Stimulated activated CD8-positive, alpha-beta memory T cell treated with anti-CD3 and anti-CD28 coated beads, Interleukin-4, amount 100 ng/mL, for 4 hours (primary cell): ENCODE results near the gene HGFAC.
"Not testable (repeated sequence)": the region's sequence is repeated elsewhere in the genome, so short reads cannot be mapped to it uniquely, and the experiment has no call there.

Experiments used
- DNase-seq, 2 donors: peaks; one replicate each; pipeline ENCODE4 v3.0.0-alpha.2; 2020; ENCODE audit warnings: low read depth in 2 of 2, low spot score in 1 of 2

HGFAC gene

DNA sequence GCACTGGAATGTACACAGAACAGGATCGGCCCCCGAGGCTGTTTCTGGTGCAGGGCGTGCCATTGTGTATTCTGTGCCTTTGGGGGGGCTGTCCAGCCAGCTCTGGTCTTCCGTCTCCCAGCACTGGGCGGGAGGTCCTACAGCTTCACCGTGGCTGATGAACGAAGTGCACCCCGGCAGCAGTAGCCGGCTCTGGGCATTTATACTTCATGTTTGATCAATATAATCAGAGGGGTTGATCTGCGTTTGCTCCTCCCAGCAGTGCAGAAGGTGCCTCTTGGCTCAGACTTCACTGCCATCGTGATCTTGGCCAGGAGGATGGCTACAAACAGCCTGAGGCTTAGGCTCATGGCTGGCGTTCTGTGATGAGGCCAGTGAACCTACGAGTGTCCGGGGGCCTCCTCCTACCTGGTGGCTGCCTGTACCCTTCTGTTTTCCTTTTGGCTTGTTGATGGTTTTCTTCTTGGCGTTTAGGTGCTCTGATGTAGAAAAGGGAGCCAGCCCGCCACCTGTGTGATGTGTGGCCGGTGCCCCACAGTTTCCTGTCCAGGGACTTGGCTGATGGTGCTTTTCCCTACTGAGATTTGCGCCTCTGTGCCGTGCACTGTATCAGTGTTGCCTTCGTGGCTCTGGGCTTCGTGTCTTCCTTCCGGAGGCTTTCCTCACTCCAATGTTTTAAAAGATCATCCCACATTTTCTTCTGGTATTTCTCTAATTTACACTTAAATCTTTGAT is 31.2 kb upstream of the HGFAC start:
- DNase-seq, result no peak

DNA sequence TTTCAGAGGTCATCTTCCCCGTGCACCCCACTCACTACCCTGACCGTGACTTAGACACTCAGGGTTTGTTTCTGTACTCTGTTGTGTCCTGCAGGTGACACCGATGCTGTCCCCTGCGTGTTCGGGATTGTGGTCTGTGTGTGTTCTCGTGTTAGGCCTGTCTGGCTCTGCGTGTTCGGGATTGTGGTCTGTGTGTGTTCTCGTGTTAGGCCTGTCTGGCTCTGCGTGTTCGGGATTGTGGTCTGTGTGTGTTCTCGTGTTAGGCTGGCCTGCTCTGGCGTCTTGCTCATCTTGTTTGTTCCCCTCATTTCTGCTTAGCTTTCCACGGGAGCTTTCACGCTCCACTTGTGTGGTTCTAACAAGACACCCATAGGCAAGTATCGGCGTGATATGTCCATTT is 30.6 kb upstream of the HGFAC start:
- not testable (repeated sequence) for DNase-seq

DNA sequence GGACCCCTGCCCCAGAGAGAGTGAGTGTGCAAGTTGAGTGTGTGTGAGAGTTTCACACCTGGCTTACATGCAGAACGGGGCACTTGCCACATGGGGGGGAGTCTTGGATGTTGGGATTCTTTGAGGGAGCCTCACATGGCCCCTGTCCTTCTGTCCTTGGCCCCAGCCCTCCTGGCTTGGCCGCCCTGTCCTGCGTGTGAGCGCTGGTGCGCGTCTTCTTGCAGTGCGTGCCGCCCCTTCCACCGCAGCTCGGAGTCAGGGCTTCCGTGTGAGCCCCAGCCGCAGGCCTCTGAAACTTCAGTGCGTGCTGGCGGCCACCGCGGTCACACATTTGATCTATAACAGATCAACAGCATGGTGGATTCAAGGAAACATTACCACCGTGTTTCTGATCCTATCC is 30.1 kb upstream of the HGFAC start:
- no peak for DNase-seq

DNA sequence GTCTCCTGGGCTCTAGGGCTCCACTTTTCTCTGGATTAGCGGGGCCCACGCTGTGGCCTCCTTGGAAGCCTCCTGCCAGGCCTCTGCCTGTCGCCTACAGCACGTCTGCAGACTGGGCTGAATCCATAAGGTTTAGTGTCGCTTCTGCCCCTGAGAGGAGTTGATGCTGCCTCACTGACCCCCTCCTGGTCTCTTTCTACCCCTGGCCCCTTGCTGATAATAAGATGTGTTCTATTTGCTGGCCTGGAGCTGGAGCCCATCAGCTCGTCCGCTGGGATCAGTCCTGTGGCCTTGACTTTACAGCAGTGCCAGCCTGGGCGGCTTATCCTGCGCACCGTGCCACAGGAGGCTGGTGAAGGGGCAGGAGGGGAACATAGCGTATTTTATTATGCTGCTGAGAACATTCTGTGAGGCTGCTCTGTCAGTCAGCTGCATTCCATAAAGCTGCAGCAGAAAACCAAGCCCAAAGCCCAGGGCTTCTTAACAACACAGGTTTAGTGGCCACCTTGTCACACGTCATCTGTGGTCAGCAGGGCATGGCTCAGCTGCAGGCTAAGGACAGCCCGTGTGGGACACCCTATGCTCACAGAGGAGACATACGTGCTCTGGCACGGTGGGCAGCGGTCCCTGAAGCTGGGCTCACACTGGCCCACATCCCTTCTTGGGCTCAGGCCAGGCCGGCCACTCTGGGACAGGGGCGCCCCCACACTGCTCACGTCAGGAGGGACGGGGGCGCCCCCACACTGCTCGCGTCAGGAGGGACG is 29.3 kb upstream of the HGFAC start:
- no peak for DNase-seq

DNA sequence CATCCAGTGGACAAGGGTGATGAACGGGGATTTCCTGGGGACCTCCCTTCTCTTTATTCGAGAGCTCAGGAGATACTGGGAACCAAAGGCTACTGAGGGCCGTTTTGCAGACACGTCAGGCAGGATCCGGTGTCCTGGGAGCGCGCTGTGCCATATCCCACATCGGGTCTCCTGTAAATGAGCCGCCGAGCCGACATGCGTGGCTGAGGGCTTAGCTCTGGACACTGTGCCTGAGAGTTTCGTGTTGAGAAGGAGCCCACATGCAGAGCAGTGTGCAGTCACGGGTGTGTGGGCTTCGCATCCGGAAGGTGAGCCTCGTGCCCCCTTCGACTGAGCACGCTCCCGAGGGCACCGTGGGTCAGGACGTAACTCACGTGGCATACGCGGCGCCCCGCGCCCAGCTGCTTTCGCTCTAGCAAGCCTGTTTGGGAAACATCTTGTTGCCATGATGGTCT is 28.5 kb upstream of the HGFAC start:
- no peak for DNase-seq

DNA sequence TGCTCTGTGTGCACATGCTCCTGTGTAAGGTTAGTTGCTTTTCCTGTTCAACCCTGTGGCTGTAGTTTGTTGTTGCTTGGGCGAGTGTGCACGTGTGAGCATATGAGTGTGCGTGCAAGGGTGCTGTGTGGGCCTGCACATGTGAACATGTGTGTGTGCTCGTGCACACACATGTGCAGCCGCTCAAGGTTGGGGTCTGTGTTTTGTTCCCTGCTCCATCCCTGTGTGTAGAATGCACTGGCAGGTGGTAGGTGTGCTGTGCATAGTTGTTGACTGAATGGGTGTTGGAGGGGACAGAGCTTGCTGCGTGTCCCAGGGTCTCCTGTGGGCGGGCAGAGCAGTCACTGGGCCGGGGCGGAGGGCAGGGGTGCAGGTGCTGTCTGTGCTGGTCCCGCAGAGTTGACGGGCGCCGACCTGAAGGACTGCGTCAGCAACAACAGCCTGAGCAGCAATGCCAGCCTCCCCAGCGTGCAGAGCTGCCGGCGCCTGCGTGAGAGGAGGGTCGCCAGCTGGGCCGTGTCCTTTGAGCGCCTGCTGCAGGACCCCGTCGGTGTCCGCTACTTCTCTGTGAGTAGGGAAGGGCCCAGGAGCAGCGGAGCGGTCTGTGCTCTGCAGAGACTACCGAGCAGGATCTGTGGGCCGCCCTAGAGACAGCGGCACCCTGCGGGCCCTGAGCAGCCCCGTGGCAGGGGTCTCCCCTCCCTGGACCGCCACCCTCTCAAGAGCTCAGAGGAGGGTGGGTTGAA is 27.9 kb upstream of the HGFAC start:
- no peak for DNase-seq

DNA sequence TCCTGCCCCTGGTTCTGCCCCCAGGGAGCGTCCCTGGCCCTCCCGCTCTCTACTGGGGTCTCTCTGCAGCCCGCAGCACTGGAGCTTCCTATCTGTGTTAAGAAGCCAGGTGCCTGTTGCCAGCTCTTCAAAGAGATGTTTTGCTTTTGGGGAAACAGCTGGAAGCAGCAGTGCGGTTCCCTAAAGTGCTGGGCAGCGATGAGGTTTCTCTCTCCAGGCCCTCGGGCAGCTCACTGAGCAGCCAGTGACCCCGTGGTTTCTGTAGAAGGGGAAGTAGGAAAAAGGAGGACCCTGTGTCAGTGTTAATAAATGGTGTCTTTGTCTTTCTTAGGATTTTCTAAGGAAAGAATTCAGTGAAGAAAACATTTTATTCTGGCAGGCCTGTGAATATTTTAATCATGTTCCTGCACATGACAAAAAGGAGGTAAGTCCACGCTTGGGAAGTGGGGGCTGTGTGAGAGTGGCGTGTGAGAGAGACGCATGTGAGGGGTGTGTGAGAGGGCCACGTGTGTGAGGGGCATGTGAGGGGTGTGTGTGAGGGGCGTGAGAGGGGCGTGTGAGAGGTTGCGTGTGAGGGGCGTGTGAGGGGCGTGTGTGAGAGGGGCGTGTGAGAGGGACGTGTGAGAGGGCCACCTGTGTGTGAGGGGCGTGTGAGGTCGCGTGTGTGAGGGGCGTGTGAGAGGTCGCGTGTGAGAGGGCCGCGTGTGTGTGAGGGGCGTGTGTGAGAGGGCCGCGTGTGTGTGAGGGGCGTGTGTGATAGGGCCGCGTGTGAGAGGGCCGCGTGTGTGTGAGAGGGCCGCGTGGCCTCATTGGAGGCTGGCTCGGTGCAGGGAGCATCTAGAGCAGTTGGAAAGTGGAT is 27.1 kb upstream of the HGFAC start:
- no peak for DNase-seq

DNA sequence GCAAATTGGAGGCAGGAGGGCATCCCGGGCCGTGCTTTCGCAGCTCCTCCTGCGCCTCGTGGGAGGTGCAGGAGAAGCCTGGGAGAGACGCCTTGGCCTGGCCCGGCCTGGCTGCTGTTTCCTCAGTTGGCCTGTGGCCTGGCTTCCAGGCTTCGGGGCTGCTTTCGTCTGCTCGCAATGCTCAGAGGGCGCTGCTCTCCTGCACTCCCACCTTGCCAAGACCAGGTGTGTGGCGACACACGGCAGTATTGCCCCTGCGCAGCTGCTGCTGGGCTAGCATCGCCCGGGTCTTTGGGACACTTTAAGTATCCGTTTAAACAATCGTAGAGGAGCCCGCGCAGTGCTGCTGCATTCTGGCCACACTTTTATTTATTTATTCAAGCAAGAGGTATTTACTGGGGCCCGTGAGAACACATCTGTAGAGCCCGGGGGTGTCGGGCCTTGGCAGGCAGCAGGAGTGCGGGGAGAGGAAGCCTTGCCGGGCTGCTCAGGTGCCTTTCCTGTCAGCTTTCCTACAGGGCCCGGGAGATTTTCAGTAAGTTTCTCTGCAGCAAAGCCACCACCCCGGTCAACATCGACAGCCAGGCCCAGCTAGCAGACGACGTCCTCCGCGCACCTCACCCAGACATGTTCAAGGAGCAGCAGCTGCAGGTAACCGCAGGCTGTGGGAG is 26.2 kb upstream of the HGFAC start:
- DNase-seq, result no peak

DNA sequence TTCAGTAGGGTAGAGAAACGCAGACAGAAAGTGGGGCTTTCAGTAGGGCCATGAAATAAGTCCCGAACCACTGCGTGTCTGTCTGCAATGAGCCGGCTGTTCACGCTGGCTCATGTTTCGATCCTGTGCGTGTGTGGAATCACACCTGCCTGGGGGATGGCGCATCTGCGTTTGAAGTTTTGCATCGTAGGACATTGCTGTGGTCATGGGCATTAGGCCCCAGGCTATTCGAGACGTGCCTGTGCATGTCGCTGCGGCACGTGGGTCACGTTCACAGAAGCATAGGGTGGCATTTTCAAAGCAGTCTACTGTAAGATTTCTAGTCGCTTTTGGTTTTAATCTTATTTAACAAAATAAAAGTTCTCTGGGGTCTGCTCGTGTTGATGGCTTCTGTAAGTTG is 25.5 kb upstream of the HGFAC start:
- no peak for DNase-seq

DNA sequence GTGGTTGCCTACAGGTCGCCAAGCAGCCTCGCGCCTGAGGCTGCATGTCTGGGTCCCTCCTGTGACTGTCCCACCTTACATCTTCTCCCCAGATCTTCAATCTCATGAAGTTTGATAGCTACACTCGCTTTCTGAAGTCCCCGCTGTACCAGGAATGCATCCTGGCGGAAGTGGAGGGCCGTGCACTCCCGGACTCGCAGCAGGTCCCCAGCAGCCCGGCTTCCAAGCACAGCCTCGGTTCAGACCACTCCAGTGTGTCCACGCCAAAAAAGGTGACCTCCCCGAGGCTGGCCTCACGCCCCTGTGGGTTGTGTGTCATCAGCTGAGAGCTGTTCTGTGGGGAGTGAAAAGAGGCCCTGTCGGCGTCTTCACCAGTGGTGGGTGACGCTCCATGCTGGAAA is 24.9 kb upstream of the HGFAC start:
- no peak for DNase-seq

DNA sequence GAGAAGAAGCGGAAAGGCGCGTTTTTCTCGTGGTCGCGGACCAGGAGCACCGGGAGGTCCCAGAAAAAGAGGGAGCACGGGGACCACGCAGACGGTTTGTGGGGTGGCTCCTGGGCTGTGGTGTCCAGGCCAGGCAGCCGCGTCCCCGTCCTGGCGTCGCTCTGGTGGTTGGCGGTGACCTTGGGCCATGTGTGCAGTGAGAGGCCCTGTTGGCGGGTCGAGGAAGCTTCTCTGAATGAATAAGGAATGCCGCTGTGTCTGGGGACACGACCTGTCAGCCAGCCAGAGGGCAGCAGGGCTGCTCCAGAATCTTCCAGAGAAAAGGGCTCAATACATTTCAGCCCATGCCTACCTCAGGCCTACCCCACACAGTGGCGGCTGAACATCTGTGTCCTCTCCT is 24.3 kb upstream of the HGFAC start:
- no peak for DNase-seq

DNA sequence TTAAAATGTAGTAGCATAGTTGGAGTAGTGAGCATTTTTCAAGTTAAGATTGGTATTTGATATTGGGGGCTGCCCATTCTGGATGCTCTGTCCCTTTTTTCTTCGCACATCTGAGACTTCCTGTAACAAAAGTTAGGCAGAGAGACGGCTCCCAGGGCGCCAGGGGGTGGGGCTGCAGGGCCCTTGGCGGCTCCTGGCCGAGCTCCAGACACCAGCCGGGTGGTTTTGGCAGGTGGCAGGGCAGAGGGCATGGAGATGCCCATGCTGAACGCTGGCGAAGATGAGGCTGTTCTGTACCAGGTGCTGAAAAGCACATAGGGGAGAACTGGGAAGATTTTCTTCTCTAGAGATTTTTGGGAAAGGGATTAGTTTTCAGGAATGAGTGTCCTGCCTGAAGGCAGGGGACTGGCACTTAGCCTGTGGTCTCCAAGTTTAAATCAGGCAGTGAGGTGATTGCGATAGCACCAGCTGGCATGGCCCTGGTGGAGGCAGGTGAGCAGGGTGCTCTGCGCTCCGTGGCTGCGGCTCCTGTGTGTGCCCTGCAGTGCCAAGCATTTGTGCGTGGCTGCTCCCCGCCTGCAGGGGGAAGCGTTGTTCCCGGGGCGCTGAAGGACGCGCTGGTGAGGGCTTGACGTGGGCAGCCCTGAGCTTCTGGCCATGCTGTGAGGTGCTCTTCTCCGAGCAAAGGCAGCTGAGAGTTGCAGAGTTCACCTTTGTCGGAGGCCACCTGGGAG is 23.6 kb upstream of the HGFAC start:
- no peak for DNase-seq

DNA sequence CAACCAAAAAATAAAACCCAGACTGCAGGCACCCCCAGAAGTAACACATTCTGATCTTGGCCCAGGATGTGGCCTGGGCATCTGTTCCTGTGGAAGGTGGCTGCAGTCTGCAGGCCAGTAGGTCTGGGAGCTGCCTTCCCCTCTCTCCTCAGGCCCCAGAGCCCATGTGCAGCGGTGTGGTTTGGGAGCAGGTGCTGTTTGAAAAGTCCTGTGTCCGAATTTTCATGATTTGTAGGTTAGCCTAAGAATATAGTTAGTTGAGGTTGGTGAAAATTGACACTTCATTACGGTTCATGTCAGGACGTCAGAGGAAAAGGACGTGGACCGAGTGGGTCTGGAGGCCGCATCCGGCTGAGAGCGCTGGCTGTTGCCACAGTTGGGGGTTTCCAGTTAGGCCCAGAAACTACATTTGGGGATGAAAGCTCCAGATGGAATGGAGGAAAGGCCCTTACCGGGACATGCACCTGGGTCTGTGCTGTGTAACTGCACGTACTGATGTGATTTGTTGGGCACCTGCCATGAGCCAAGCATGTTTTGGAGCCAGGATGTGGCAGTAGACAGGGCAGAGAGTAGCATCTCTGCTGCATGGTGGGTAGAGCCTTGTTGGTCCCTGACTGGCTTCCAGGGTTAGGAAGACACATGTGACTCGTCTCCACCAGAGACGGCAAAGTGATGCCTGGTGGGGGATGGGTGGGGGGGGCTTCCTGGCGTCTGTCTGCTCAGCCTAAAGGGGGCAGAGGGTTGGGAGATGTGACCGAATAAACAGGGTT is 21.7 kb upstream of the HGFAC start:
- no peak for DNase-seq

DNA sequence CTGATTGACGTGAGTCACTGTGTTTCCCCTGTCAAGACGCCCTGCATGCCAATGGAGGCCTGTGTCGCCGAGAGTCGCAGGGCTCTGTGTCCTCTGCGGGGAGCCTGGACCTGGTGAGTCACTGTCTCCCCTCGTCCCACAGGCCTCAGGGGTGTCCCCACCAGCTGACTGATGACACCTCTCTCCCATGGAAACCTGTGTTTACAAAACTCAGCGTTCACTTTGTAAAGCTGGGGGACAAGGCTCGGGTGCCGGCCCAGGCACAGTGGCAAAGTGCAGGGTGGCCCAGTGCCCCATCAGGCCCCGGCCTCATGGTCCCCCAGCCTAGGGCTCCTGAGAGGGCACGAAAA is 21.2 kb upstream of the HGFAC start:
- DNase-seq, result no peak

DNA sequence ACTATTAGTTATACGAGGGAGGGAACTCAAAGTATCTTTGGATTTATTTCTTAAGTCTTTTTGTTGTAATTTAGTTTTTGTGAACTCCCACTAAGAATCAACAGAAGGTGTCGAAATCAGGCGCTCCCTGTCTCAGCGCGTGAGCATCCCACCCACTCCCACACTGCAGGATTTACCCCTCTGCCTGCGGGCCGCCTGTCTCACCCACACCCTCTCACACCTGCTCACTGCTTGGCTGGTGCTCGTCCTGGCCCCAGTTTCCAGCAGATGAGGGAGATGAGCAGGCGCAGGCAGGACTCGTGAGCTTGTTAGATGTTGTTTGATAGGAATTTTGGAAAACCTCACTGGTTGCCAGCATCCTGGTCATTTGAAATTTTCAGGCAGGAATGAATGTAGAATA is 20.8 kb upstream of the HGFAC start:
- no peak for DNase-seq

DNA sequence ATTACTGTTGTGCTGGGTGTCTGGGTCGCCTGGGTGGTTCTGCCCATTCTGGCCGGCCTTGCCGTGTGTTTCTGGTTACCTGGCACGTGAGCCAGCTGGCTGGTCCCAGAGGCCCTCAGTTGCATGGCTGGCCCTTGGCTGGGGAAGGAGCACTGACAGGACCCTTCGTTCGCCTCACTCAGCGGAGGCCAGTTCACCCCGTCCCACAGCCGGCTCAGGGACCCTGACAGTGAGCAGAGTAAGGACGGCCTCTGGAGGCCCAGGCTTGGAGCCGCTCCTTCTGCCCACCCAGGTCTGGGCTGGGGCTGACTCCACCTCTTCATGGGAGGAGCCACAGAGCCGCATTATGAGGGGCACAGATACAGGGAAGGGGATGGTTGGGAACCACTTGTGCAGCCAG is 20.3 kb upstream of the HGFAC start:
- DNase-seq, result no peak

DNA sequence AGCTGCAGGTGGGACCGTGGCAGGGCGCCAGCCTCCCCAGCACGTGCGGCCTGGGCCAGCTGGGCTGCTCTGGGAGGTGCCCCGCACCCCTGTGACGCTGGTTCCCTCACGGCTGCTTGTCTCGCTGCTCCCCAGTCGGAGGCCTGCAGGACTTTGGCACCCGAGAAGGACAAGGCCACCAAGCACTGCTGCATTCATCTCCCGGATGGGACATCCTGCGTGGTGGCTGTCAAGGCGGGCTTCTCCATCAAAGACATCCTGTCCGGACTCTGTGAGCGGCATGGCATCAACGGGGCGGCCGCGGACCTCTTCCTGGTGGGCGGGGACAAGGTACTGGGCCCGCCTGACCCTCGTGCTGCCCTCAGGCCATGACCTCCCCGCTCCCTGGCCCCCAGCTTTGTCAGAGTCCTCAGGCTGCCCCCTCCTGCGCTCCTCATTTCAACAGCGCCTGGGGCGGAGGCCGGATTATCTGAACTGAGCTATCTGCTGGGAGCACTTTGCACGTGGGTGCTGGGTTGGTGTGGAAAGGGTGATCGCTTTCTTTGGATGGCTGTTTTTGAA is 19.4 kb upstream of the HGFAC start:
- DNase-seq, result no peak

DNA sequence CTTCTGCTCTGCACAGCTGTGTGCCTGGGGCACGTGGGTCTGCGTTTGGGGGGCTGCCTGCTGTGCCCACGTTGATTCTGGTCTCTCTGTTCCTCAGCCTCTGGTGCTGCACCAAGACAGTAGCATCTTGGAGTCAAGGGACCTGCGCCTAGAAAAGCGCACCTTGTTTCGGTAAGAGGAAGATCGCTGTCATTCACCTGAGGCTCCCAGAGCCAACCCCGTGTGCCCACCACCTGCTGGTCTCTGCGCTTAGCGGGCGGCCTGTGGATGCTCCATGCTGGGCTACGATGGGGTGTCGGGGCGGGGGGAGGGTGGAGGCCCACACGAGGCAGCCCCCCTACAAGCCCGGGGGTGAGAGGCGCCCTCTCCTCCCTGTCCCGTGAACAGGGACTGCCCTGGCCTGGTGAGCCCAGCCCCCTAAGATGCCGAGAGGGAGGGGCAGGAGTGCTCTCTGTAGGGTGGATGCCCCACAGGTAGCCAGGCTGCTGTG is 18.9 kb upstream of the HGFAC start:
- DNase-seq, result no peak

DNA sequence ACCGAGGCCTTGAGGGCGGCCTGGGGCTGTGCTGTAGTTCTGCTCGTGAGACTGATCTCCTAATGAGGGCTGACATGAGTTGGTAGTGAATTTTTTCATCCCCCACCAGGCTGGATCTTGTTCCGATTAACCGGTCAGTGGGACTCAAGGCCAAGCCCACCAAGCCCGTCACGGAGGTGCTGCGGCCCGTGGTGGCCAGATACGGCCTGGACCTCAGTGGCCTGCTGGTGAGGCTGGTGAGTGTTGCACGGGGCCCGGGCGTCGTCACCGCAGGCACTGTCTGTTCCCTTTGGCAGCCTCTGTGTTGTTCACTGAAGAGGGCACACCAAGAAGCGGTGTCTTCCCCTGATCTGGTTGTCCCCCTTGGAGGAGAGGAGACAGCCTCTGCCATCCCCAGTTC is 18.4 kb upstream of the HGFAC start:
- no peak for DNase-seq
